CD14-positive monocyte (primary cell): ENCODE measurements around the gene GALNT1. TPM values are rescaled to one million over a fixed set of nuclear protein-coding genes. Genes with fewer than 3 reads are reported as not detected.

ENCODE experiments used
- DNase-seq, 3 donors: peaks; one replicate each; pipeline ENCODE4 v3.0.0-alpha.2; 2011 to 2022
- H2AFZ ChIP-seq: 2 replicates; pipeline ENCODE4 v1.6.0; 2012; ENCODE audit warnings: mild to moderate bottlenecking, low read depth, low read length, inconsistent platforms; ENCODE audit not compliant: insufficient read depth, poor library complexity, severe bottlenecking
- H3K27ac ChIP-seq, 2 donors: 1 replicate in 1 of 2; 2 replicates in 1 of 2; pipeline ENCODE4 v1.5.1; 2012 to 2013; ENCODE audit warnings: low read length in 2 of 2, control low read depth in 1 of 2, inconsistent platforms in 1 of 2, low read depth in 1 of 2, mild to moderate bottlenecking in 1 of 2
- H3K27me3 ChIP-seq, 2 donors: one replicate each; pipeline versions ENCODE4 v1.6.0 to v1.6.1; 2011 to 2013; ENCODE audit warnings: low read length in 2 of 2; ENCODE audit not compliant: control insufficient read depth in 2 of 2, insufficient read depth in 2 of 2
- H3K36me3 ChIP-seq, 2 donors: replicated peaks in 1 of 2; 1 replicate in 1 of 2; 2 replicates in 1 of 2; pipeline versions ENCODE4 v1.5.1 to v1.6.1; 2012 to 2013; ENCODE audit warnings: low read length in 2 of 2, control low read depth in 1 of 2, inconsistent platforms in 1 of 2, mild to moderate bottlenecking in 1 of 2; ENCODE audit not compliant: insufficient read depth in 2 of 2, control insufficient read depth in 1 of 2
- H3K4me1 ChIP-seq, 2 donors: 1 replicate in 1 of 2; 2 replicates in 1 of 2; pipeline versions ENCODE4 v1.5.1 to v1.6.1; 2012 to 2013; ENCODE audit warnings: low read length in 2 of 2, control low read depth in 1 of 2, inconsistent platforms in 1 of 2, mild to moderate bottlenecking in 1 of 2, moderate library complexity in 1 of 2; ENCODE audit not compliant: insufficient read depth in 2 of 2, control insufficient read depth in 1 of 2
- H3K4me2 ChIP-seq: replicated peaks from 2 replicates; pipeline ENCODE3; 2012; ENCODE audit warnings: low read length, moderate library complexity, mild to moderate bottlenecking; ENCODE audit not compliant: poor library complexity, severe bottlenecking; ENCODE audit errors: extremely low read depth
- H3K4me3 ChIP-seq, 3 experiments: fragments of 200-600 bp in 1 of 3; sonication (generic) in 1 of 3; replicated peaks in 1 of 3; 1 replicate in 2 of 3; 2 replicates in 1 of 3; pipeline ENCODE4 v1.5.1; 2011 to 2013; ENCODE audit warnings: low read length in 3 of 3, mild to moderate bottlenecking in 3 of 3, control low read depth in 2 of 3, low read depth in 2 of 3, inconsistent platforms in 1 of 3, moderate library complexity in 1 of 3
- H3K79me2 ChIP-seq: 2 replicates; pipeline ENCODE4 v1.6.0; 2012; ENCODE audit warnings: mild to moderate bottlenecking, control low read depth, inconsistent platforms, low read length, moderate library complexity; ENCODE audit not compliant: insufficient read depth
- H3K9ac ChIP-seq: 2 replicates; pipeline ENCODE4 v1.6.0; 2017; ENCODE audit warnings: low read length, mild to moderate bottlenecking; ENCODE audit not compliant: insufficient read depth, poor library complexity, severe bottlenecking
- H3K9me3 ChIP-seq, 2 donors: replicated peaks in 1 of 2; 1 replicate in 1 of 2; 2 replicates in 1 of 2; pipeline versions ENCODE4 v1.5.1 to v1.6.1; 2012 to 2013; ENCODE audit warnings: low read length in 2 of 2, control low read depth in 1 of 2; ENCODE audit not compliant: control insufficient read depth in 1 of 2, insufficient read depth in 1 of 2
- H4K20me1 ChIP-seq: 2 replicates; pipeline ENCODE4 v1.6.0; 2012; ENCODE audit warnings: mild to moderate bottlenecking, low read length, control low read depth, moderate library complexity; ENCODE audit not compliant: insufficient read depth
- H3K27ac Mint-ChIP-seq, 7 donors: one replicate each; pipeline ENCODE4 v1.8.0; 2020; ENCODE audit warnings: mild to moderate bottlenecking in 7 of 7, mixed read lengths in 7 of 7, moderate library complexity in 6 of 7, inconsistent platforms in 2 of 7
- H3K27me3 Mint-ChIP-seq, 3 donors: one replicate each; pipeline ENCODE4 v1.8.0; 2021 to 2022; ENCODE audit warnings: low read depth in 3 of 3, mild to moderate bottlenecking in 3 of 3, mixed read lengths in 3 of 3, moderate library complexity in 3 of 3, inconsistent platforms in 1 of 3
- H3K36me3 Mint-ChIP-seq, 2 donors: one replicate each; pipeline ENCODE4 v1.8.0; 2020; ENCODE audit warnings: mixed read lengths in 2 of 2, inconsistent platforms in 1 of 2, mild to moderate bottlenecking in 1 of 2
- H3K4me1 Mint-ChIP-seq: one replicate; pipeline ENCODE4 v1.8.0; 2020; ENCODE audit warnings: mild to moderate bottlenecking, mixed read lengths
- H3K4me3 Mint-ChIP-seq, 2 donors: one replicate each; pipeline ENCODE4 v1.8.0; 2020; ENCODE audit warnings: mild to moderate bottlenecking in 2 of 2, mixed read lengths in 2 of 2, moderate library complexity in 1 of 2
- H3K9me3 Mint-ChIP-seq, 7 donors: one replicate each; pipeline ENCODE4 v1.8.0; 2020 to 2022; ENCODE audit warnings: mixed read lengths in 7 of 7, mild to moderate bottlenecking in 6 of 7, moderate library complexity in 6 of 7, inconsistent platforms in 2 of 7
- WGBS: methylation state at CpG from one replicate; pipeline ENCODE4 v1.1.5; 2013; ENCODE audit warnings: missing lambda C conversion rate; ENCODE audit not compliant: insufficient coverage; 5-methylcytosine and 5-hydroxymethylcytosine counted together
- intact Hi-C, 2 donors: fragments of 100-400 bp; cut with micrococcal nuclease; formaldehyde crosslinking; loops; one replicate each; pipeline versions ENCODE4 v1.15.0 to v1.15.1; 2023
- polyA plus RNA-seq, 3 donors: library from polyadenylated mRNA; depleted of rRNA in 1 of 3; unstranded in 2 of 3; stranded (reverse) in 1 of 3; fragments of 300-500 nt in 2 of 3; fragments of >200 nt in 1 of 3; fragmentation: Illumina TruSeq in 2 of 3; gene quantifications; 1 replicate in 2 of 3; 2 replicates in 1 of 3; pipeline ENCODE4 v1.2.3, GENCODE V29; 2012 to 2021
- TF ChIP-seq, protein P1 (sequence below): fragments of 200-600 bp; IDR thresholded peaks from one replicate; pipeline ENCODE4 v1.8.0; 2022; ENCODE audit warnings: antibody characterized with exemption, mild to moderate bottlenecking

GALNT1 gene
- polyA plus RNA-seq, 3 donors, result 16.8 to 58.5 (median 22.9) TPM

DNA sequence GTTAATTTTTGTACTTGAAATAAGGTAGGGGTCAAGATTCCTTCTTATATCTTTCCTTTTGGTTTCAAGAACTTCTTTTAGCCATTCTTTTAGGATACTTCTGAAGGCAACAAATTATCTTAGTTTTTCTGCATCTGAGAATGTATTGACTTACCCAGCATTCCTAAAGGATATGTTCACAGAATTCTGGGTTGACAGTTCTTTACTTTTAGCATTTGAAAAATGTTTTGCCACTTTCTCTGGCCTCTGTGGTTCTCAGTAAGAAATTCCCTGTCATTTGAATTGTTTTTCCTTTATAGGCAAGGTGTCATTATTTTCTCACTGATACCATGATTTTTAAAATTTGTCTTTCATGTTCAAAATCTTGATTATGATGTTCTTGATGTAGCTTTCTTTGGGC lies 162.4 kb downstream of the GALNT1 start:
- TF ChIP-seq, protein P1, sequence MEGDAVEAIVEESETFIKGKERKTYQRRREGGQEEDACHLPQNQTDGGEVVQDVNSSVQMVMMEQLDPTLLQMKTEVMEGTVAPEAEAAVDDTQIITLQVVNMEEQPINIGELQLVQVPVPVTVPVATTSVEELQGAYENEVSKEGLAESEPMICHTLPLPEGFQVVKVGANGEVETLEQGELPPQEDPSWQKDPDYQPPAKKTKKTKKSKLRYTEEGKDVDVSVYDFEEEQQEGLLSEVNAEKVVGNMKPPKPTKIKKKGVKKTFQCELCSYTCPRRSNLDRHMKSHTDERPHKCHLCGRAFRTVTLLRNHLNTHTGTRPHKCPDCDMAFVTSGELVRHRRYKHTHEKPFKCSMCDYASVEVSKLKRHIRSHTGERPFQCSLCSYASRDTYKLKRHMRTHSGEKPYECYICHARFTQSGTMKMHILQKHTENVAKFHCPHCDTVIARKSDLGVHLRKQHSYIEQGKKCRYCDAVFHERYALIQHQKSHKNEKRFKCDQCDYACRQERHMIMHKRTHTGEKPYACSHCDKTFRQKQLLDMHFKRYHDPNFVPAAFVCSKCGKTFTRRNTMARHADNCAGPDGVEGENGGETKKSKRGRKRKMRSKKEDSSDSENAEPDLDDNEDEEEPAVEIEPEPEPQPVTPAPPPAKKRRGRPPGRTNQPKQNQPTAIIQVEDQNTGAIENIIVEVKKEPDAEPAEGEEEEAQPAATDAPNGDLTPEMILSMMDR, result no peak
- no peaks in the 10 kb centered on the region for H3K36me3 ChIP-seq
- DNase-seq, result no peak
- no peaks in the 10 kb centered on the region for H3K27me3 ChIP-seq
- no peaks in the 10 kb centered on the region for H4K20me1 ChIP-seq
- no peaks in the 10 kb centered on the region for H3K79me2 ChIP-seq
- intact Hi-C loops, result no loop called here
- no peaks in the 10 kb centered on the region for H3K36me3 Mint-ChIP-seq
- H3K27ac ChIP-seq, result no peak overlapping the region
- no peak overlapping the region for H3K4me3 Mint-ChIP-seq
- no peak overlapping the region for H3K9ac ChIP-seq
- H3K4me1 Mint-ChIP-seq, result no peaks in the 10 kb centered on the region
- peaks cover 3 to 16% (median 5%) of the 10 kb centered on the region in 7 donors for H3K9me3 Mint-ChIP-seq
- H3K9me3 ChIP-seq, result peaks cover 0 to 3% of the 10 kb centered on the region in 2 donors
- no peak overlapping the region for H3K4me2 ChIP-seq
- H3K4me3 ChIP-seq, result no peak overlapping the region
- H2AFZ ChIP-seq, result no peak overlapping the region
- peaks cover 3 to 6% (median 5%) of the 10 kb centered on the region in 3 donors for H3K27me3 Mint-ChIP-seq
- H3K4me1 ChIP-seq, result no peaks in the 10 kb centered on the region
- no peak overlapping the region for H3K27ac Mint-ChIP-seq

GRCh38 chr18:35745814-35746213 lies 164.3 kb downstream of the GALNT1 start:
- H3K4me1 ChIP-seq, result no peaks in the 10 kb centered on the region
- intact Hi-C loops, result no loop called here
- H3K4me2 ChIP-seq, result no peak overlapping the region
- no peaks in the 10 kb centered on the region for H3K79me2 ChIP-seq
- H4K20me1 ChIP-seq, result no peaks in the 10 kb centered on the region
- H3K27ac Mint-ChIP-seq, result no peak overlapping the region
- no peak overlapping the region for H3K9ac ChIP-seq
- DNase-seq, result no peak
- H3K27me3 Mint-ChIP-seq, result peaks cover 3 to 7% (median 4%) of the 10 kb centered on the region in 3 donors
- no peak overlapping the region for H3K4me3 ChIP-seq
- no peaks in the 10 kb centered on the region for H3K36me3 Mint-ChIP-seq
- H3K36me3 ChIP-seq, result no peaks in the 10 kb centered on the region
- H3K4me3 Mint-ChIP-seq, result no peak overlapping the region
- H3K4me1 Mint-ChIP-seq, result no peaks in the 10 kb centered on the region
- 94% methylated on average over 3 of the region's 4 CpGs for WGBS
- no peak overlapping the region for H2AFZ ChIP-seq
- H3K9me3 Mint-ChIP-seq, result peaks cover 3 to 13% (median 4%) of the 10 kb centered on the region in 7 donors
- TF ChIP-seq, protein P1, result no peak
- H3K27me3 ChIP-seq, result no peaks in the 10 kb centered on the region
- peaks cover 0 to 3% of the 10 kb centered on the region in 2 donors for H3K9me3 ChIP-seq
- H3K27ac ChIP-seq, result no peak overlapping the region
